K562 (cell line): ENCODE data around the gene ATP5PO. TPM values are rescaled to one million over a fixed set of nuclear protein-coding genes. Genes with fewer than 3 reads are reported as not detected.
A peak's percentile ranks its signal among the peaks of the same experiment; 100 is the strongest.

Experiments used
- KDM1A ChIP-seq, 2 experiments: fragments of 450-650 bp; IDR thresholded peaks; 2 replicates each; pipeline ENCODE4 v1.6.1; 2016; ENCODE audit warnings: mild to moderate bottlenecking in 2 of 2
- SRSF1 ChIP-seq: fragments of 200-400 bp; formaldehyde crosslinking; IDR thresholded peaks from 2 replicates; pipeline ENCODE4 v1.6.1; 2017; ENCODE audit warnings: mild to moderate bottlenecking, low read depth, low read length, moderate library complexity
- SUPT5H ChIP-seq: fragments of 450-650 bp; IDR thresholded peaks from 2 replicates; pipeline ENCODE4 v1.6.1; 2016
- polyA plus RNA-seq, 8 experiments: library from polyadenylated mRNA; depleted of rRNA in 4 of 8; stranded (reverse) in 5 of 8; unstranded in 3 of 8; fragments of >200 nt; fragmentation: Nextera tagmentation in 2 of 8; fragmentation: Illumina TruSeq in 1 of 8; extraction: Ambion mirVana in 2 of 8; extraction: Trizol in 1 of 8; gene quantifications; 2 replicates each; pipeline versions ENCODE4 v1.2.1 to v1.2.3, GENCODE V29; 2011 to 2014; ENCODE audit warnings: inconsistent platforms in 1 of 8, missing spikeins in 1 of 8
- total RNA-seq, 7 experiments: library from RNA; depleted of rRNA in 6 of 7; stranded (reverse); fragments of >200 nt in 6 of 7; fragmentation: Illumina TruSeq in 2 of 7; extraction: Trizol in 2 of 7; gene quantifications; 2 replicates each; pipeline versions ENCODE4 v1.2.1 to v1.2.3, GENCODE V29; 2011 to 2021; ENCODE audit warnings: low replicate concordance in 1 of 7
- TF ChIP-seq, protein P1 (sequence below): fragments of 450-650 bp; IDR thresholded peaks from 2 replicates; pipeline ENCODE4 v1.6.1; 2016; ENCODE audit warnings: mild to moderate bottlenecking, moderate library complexity
- TF ChIP-seq, protein P2 (sequence below): sonication (generic); formaldehyde crosslinking; IDR thresholded peaks from 2 replicates; pipeline ENCODE4 v1.9.0; 2022; ENCODE audit warnings: mild to moderate bottlenecking, missing genetic modification reagents

ATP5PO gene
- total and polyA plus RNA-seq, 9 of the 15 experiments (the other 6 are each of a cell fraction or from before 2014, with no cell fraction given) = 367 to 2,722 (median 808) TPM

DNA sequence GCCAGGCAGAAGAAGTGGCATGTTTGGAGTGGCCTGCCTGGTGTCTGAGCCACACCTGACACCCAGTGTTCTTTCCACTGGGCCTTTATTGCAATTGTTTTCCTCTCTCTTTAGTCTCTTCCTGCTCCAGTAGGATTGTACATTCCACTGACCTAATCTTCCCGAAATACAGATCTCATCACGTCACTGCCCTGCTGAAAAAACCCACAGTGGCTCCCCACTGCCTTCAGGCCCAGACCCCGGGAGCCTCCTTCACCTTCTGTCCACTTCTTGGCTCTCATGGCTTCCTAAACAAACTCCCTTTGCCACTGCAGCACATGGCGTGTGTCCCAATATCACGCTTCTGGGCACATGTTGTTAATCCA, 25.3 kb upstream of the ATP5PO start (continued):
- TF ChIP-seq, protein P1, sequence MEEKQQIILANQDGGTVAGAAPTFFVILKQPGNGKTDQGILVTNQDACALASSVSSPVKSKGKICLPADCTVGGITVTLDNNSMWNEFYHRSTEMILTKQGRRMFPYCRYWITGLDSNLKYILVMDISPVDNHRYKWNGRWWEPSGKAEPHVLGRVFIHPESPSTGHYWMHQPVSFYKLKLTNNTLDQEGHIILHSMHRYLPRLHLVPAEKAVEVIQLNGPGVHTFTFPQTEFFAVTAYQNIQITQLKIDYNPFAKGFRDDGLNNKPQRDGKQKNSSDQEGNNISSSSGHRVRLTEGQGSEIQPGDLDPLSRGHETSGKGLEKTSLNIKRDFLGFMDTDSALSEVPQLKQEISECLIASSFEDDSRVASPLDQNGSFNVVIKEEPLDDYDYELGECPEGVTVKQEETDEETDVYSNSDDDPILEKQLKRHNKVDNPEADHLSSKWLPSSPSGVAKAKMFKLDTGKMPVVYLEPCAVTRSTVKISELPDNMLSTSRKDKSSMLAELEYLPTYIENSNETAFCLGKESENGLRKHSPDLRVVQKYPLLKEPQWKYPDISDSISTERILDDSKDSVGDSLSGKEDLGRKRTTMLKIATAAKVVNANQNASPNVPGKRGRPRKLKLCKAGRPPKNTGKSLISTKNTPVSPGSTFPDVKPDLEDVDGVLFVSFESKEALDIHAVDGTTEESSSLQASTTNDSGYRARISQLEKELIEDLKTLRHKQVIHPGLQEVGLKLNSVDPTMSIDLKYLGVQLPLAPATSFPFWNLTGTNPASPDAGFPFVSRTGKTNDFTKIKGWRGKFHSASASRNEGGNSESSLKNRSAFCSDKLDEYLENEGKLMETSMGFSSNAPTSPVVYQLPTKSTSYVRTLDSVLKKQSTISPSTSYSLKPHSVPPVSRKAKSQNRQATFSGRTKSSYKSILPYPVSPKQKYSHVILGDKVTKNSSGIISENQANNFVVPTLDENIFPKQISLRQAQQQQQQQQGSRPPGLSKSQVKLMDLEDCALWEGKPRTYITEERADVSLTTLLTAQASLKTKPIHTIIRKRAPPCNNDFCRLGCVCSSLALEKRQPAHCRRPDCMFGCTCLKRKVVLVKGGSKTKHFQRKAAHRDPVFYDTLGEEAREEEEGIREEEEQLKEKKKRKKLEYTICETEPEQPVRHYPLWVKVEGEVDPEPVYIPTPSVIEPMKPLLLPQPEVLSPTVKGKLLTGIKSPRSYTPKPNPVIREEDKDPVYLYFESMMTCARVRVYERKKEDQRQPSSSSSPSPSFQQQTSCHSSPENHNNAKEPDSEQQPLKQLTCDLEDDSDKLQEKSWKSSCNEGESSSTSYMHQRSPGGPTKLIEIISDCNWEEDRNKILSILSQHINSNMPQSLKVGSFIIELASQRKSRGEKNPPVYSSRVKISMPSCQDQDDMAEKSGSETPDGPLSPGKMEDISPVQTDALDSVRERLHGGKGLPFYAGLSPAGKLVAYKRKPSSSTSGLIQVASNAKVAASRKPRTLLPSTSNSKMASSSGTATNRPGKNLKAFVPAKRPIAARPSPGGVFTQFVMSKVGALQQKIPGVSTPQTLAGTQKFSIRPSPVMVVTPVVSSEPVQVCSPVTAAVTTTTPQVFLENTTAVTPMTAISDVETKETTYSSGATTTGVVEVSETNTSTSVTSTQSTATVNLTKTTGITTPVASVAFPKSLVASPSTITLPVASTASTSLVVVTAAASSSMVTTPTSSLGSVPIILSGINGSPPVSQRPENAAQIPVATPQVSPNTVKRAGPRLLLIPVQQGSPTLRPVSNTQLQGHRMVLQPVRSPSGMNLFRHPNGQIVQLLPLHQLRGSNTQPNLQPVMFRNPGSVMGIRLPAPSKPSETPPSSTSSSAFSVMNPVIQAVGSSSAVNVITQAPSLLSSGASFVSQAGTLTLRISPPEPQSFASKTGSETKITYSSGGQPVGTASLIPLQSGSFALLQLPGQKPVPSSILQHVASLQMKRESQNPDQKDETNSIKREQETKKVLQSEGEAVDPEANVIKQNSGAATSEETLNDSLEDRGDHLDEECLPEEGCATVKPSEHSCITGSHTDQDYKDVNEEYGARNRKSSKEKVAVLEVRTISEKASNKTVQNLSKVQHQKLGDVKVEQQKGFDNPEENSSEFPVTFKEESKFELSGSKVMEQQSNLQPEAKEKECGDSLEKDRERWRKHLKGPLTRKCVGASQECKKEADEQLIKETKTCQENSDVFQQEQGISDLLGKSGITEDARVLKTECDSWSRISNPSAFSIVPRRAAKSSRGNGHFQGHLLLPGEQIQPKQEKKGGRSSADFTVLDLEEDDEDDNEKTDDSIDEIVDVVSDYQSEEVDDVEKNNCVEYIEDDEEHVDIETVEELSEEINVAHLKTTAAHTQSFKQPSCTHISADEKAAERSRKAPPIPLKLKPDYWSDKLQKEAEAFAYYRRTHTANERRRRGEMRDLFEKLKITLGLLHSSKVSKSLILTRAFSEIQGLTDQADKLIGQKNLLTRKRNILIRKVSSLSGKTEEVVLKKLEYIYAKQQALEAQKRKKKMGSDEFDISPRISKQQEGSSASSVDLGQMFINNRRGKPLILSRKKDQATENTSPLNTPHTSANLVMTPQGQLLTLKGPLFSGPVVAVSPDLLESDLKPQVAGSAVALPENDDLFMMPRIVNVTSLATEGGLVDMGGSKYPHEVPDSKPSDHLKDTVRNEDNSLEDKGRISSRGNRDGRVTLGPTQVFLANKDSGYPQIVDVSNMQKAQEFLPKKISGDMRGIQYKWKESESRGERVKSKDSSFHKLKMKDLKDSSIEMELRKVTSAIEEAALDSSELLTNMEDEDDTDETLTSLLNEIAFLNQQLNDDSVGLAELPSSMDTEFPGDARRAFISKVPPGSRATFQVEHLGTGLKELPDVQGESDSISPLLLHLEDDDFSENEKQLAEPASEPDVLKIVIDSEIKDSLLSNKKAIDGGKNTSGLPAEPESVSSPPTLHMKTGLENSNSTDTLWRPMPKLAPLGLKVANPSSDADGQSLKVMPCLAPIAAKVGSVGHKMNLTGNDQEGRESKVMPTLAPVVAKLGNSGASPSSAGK = 0 out of 2 replicates have a peak, but pooled peaks have one; percentile 36
- TF ChIP-seq, protein P2, sequence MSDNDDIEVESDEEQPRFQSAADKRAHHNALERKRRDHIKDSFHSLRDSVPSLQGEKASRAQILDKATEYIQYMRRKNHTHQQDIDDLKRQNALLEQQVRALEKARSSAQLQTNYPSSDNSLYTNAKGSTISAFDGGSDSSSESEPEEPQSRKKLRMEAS = 0 out of 2 replicates have a peak, but pooled peaks have one; percentile 41
- TF ChIP-seq KDM1A (IDR thresholded peaks at IDR 0.05) = no peak
- no peak for TF ChIP-seq SRSF1
- TF ChIP-seq SUPT5H = no peak
